ENCODE measurements around the gene ZNF668. TPM values are rescaled to one million over a fixed set of nuclear protein-coding genes. Genes with fewer than 3 reads are reported as not detected.

The ZNF668 gene
- total and polyA plus RNA-seq, 8 donors: 3.8 to 12.2 (median 5.6) TPM

DNA sequence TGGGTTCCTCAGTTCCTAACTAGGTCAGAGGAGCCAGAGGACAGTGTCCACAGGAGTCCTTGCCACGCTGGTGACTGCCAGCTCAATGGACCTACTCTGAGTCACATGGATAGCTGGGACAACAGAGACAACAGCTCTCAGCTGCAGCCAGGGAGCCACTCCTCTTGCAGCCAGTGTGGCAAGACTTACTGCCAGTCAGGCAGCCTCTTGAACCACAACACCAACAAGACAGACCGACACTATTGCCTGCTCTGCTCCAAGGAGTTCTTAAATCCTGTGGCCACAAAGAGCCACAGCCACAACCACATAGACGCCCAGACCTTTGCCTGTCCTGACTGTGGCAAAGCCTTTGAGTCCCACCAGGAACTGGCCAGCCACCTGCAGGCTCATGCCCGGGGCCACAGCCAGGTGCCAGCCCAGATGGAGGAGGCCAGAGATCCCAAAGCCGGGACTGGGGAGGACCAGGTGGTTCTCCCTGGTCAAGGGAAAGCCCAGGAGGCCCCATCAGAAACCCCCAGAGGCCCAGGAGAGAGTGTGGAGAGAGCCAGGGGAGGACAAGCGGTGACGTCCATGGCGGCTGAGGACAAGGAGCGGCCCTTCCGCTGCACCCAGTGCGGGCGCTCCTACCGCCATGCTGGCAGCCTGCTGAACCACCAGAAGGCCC, 6.8 kb upstream of the ZNF668 start:
- ATAC-seq: no peak
- intact Hi-C loops (cut with DNase I): no loop called here

DNA sequence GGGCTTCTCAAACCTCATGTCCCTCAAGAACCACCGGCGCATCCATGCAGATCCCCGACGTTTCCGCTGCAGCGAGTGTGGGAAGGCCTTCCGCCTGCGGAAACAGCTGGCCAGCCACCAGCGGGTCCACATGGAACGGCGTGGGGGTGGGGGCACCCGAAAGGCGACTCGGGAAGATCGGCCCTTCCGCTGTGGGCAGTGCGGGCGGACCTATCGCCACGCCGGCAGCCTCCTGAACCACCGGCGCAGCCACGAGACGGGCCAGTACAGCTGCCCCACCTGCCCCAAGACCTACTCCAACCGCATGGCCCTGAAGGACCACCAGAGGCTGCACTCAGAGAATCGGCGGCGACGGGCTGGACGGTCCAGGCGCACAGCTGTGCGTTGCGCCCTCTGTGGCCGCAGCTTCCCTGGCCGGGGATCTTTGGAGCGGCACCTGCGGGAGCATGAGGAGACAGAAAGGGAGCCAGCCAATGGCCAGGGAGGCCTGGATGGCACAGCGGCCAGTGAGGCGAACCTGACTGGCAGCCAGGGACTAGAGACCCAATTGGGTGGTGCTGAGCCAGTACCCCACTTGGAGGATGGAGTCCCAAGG, 6.1 kb upstream of the ZNF668 start:
- TF ChIP-seq, protein P1, sequence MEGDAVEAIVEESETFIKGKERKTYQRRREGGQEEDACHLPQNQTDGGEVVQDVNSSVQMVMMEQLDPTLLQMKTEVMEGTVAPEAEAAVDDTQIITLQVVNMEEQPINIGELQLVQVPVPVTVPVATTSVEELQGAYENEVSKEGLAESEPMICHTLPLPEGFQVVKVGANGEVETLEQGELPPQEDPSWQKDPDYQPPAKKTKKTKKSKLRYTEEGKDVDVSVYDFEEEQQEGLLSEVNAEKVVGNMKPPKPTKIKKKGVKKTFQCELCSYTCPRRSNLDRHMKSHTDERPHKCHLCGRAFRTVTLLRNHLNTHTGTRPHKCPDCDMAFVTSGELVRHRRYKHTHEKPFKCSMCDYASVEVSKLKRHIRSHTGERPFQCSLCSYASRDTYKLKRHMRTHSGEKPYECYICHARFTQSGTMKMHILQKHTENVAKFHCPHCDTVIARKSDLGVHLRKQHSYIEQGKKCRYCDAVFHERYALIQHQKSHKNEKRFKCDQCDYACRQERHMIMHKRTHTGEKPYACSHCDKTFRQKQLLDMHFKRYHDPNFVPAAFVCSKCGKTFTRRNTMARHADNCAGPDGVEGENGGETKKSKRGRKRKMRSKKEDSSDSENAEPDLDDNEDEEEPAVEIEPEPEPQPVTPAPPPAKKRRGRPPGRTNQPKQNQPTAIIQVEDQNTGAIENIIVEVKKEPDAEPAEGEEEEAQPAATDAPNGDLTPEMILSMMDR (IDR thresholded peaks at IDR 0.05): no peak
- no peak for DNase-seq

More for the DNA sequence above, 6.8 kb upstream of the ZNF668 start:
- TF ChIP-seq, protein P1 (IDR thresholded peaks at IDR 0.05): no peak
- H3K27me3 ChIP-seq: no peaks in the 10 kb centered on the region
- no peak overlapping the region for H3K4me3 ChIP-seq
- H3K27ac ChIP-seq: no peak overlapping the region
- no peaks in the 10 kb centered on the region for H3K9me3 ChIP-seq
- H3K36me3 ChIP-seq: peaks cover 0 to 99% of the 10 kb centered on the region in 2 donors
- H3K4me1 ChIP-seq: peaks cover 0 to 28% of the 10 kb centered on the region in 2 donors
- no peak for DNase-seq

DNA sequence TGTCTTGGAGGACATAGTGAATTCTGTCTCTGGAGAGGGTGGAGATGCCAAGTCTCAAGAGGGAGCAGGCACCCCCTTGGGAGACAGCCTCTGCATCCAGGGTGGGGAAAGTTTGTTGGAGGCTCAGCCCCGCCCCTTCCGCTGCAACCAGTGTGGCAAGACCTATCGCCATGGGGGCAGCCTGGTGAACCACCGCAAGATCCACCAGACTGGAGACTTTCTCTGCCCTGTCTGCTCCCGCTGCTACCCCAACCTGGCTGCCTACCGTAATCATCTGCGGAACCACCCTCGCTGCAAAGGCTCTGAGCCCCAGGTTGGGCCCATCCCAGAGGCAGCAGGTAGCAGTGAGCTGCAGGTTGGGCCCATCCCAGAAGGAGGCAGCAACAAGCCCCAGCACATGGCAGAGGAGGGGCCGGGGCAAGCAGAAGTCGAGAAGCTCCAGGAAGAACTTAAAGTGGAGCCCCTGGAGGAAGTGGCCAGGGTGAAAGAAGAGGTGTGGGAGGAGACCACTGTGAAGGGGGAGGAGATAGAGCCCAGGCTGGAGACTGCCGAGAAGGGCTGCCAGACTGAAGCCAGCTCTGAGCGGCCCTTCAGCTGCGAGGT, 5.4 kb upstream of the ZNF668 start:
- Histone ChIP-seq H3K27me3 (no peaks in the 10 kb centered on the region), H3K4me3 (no peak overlapping the region), H3K36me3 (peaks cover 0 to 85% of the 10 kb centered on the region in 2 donors), H3K4me1 (peaks cover 7 to 38% of the 10 kb centered on the region in 2 donors), H3K9me3 (no peaks in the 10 kb centered on the region), H3K27ac (no peak overlapping the region)
- intact Hi-C loops (cut with DNase I): loop anchor here (10.0 kb wide), 2 partner anchors 75 kb away; partner anchors contain the start of gene PRSS36 (in 1 of the 2)
- TF ChIP-seq, protein P1 (IDR thresholded peaks at IDR 0.05): no peak
- no peak for DNase-seq
- no peak for ATAC-seq

More for the DNA sequence above, 6.1 kb upstream of the ZNF668 start:
- Histone ChIP-seq H3K27me3 (no peaks in the 10 kb centered on the region), H3K36me3 (peaks cover 0 to 92% of the 10 kb centered on the region in 2 donors), H3K4me3 (no peak overlapping the region), H3K9me3 (no peaks in the 10 kb centered on the region), H3K4me1 (peaks cover 3 to 35% of the 10 kb centered on the region in 2 donors), H3K27ac (no peak overlapping the region)
- intact Hi-C loops (cut with DNase I): no loop called here
- no peak for ATAC-seq

DNA sequence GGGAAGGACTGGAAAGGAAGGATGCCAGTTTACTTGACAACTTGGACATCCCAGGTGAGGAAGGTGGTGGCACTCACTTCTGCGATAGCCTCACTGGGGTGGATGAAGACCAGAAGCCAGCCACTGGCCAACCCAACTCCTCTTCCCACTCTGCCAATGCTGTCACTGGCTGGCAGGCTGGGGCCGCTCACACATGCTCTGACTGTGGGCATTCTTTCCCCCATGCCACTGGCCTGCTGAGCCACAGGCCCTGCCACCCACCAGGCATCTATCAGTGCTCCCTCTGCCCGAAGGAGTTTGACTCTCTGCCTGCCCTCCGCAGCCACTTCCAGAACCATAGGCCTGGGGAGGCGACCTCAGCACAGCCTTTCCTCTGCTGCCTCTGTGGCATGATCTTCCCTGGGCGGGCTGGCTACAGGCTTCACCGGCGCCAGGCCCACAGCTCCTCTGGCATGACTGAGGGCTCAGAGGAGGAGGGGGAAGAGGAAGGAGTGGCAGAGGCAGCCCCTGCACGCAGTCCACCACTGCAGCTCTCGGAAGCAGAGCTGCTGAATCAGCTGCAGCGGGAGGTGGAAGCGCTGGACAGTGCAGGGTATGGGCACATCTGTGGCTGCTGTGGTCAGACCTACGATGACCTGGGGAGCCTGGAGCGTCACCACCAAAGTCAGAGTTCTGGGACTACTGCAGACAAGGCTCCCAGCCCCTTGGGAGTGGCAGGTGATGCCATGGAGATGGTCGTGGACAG, 4.7 kb upstream of the ZNF668 start:
- Histone ChIP-seq H3K27me3 (no peaks in the 10 kb centered on the region), H3K9me3 (no peaks in the 10 kb centered on the region), H3K4me3 (no peak overlapping the region), H3K27ac (no peak overlapping the region), H3K4me1 (peaks cover 7 to 38% of the 10 kb centered on the region in 2 donors), H3K36me3 (peaks cover 0 to 78% of the 10 kb centered on the region in 2 donors)
- no peak for DNase-seq
- intact Hi-C loops (cut with DNase I): loop anchor here (10.0 kb wide), 2 partner anchors 74 to 76 kb away; partner anchors contain the start of gene PRSS36 (in 1 of the 2)
- no peak for ATAC-seq
- TF ChIP-seq, protein P1 (IDR thresholded peaks at IDR 0.05): no peak

Measured in left lung (tissue), 10 donors.